ENCODE results near the gene MAML3.

GRCh38 chr4:139720806-139721205, 433.2 kb downstream of the MAML3 start:
- TF ChIP-seq CTCF (IDR thresholded peaks at IDR 0.05; ENCODE audit: low read depth, low read length, poor library complexity, severe bottlenecking) (no peak), EZH2phosphoT487 (IDR thresholded peaks at IDR 0.05; ENCODE audit: borderline replicate concordance, low read length) (no peak)

Measured in DOHH2 (cell line).